Measurements from ENCODE around the gene APOBEC3C.
"Not testable (repeated sequence)": the region's sequence is repeated elsewhere in the genome, so short reads cannot be mapped to it uniquely, and the experiment has no call there.

Gene APOBEC3C

GRCh38 chr22:39024519-39025308 lies 10.7 kb downstream of the APOBEC3C start:
- DNase-seq = no peak

GRCh38 chr22:39026509-39027150 lies 12.6 kb downstream of the APOBEC3C start:
- no peak for DNase-seq

- no peak for DNase-seq
These were observed 13.7 kb downstream of the APOBEC3C start for GRCh38 chr22:39027717-39028116.

- DNase-seq = no peak
These were observed 14.2 kb downstream of the APOBEC3C start for GRCh38 chr22:39028281-39028680.

- DNase-seq = no peak
These were observed 15.2 kb downstream of the APOBEC3C start for GRCh38 chr22:39029227-39029626.

GRCh38 chr22:39030705-39031104 lies 16.6 kb downstream of the APOBEC3C start:
- DNase-seq = no peak

GRCh38 chr22:39031434-39032295 lies 17.6 kb downstream of the APOBEC3C start:
- DNase-seq = not testable (repeated sequence)

GRCh38 chr22:39037071-39037470 lies 23.0 kb downstream of the APOBEC3C start:
- DNase-seq = not testable (repeated sequence)

GRCh38 chr22:39039306-39040126 lies 25.5 kb downstream of the APOBEC3C start:
- no peak for DNase-seq

GRCh38 chr22:39040155-39040537 lies 26.1 kb downstream of the APOBEC3C start:
- DNase-seq = not testable (repeated sequence)

- peak; percentile 13 for DNase-seq
These were observed 26.7 kb downstream of the APOBEC3C start, which contains the start of gene APOBEC3F for GRCh38 chr22:39040538-39041296. APOBEC3F (plus strand) TSS chr22:39040864; CDS start chr22:39040961, 97 bp downstream.

GRCh38 chr22:39041908-39042307 lies 27.9 kb downstream of the APOBEC3C start:
- DNase-seq = no peak

GRCh38 chr22:39043063-39043462 lies 29.0 kb downstream of the APOBEC3C start:
- DNase-seq = not testable (repeated sequence)

- not testable (repeated sequence) for DNase-seq
These were observed 31.1 kb downstream of the APOBEC3C start for GRCh38 chr22:39045136-39045535.

GRCh38 chr22:39049486-39049885 lies 35.4 kb downstream of the APOBEC3C start:
- not testable (repeated sequence) for DNase-seq

- not testable (repeated sequence) for DNase-seq
These were observed 37.9 kb downstream of the APOBEC3C start for GRCh38 chr22:39051844-39052495.

- no peak for DNase-seq
These were observed 41.6 kb downstream of the APOBEC3C start for GRCh38 chr22:39055658-39056057.

- DNase-seq = not testable (repeated sequence)
These were observed 47.2 kb downstream of the APOBEC3C start for GRCh38 chr22:39061290-39061689.

- DNase-seq = not testable (repeated sequence)
These were observed 47.9 kb downstream of the APOBEC3C start for GRCh38 chr22:39061951-39062350.

GRCh38 chr22:39063904-39064303 lies 49.8 kb downstream of the APOBEC3C start:
- DNase-seq = not testable (repeated sequence)

Measured in DMS153 (cell line).